ENCODE data around the gene ROBO1.

ROBO1 gene

DNA sequence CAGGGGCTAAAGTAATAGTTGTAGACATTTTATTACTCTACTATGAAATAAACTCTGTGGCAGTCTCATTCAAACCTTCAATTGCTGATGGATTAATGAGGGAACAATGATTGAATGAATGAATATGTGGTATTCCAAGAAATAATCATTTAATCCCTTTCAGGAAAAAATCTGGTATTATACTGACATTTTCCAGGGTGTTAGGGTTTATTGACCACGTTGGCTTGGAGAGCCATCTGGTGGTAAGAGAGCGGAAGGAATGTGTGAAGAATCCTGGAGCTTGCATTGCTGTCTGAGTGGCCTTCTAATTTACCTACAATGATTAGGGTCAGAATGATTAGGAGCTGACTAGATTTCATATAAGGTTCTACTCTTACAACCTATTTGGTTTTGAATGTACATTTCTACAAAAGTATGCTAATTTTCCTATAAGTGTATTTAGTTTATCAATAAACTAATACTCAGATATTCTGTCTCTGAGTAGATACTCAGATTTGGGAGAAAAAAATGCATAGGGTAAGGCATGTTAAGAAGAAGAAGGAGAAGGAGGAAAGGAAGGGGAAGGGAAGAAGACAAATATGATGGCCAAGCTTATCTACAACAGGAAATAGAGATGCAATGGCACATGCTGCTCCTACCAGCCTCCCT lies 249.9 kb downstream of the ROBO1 start:
- Histone ChIP-seq H3K27ac (ENCODE audit: low read depth, low read length) (no peak overlapping the region), H3K4me2 (ENCODE audit: low read depth, low read length, poor library complexity, severe bottlenecking) (no peak overlapping the region), H3K79me2 (ENCODE audit: insufficient read depth, low read length) (no peaks in the 10 kb centered on the region), H4K20me1 (ENCODE audit: low read depth, low read length) (no peaks in the 10 kb centered on the region), H3K4me3 (ENCODE audit: insufficient read depth, low read length, poor library complexity, severe bottlenecking) (no peak overlapping the region), H2AFZ (ENCODE audit: low read depth, low read length, severe bottlenecking) (no peak overlapping the region), H3K9me3 (ENCODE audit: insufficient read depth, low read length) (no peaks in the 10 kb centered on the region), H3K9me2 (replicated peaks; ENCODE audit: insufficient read depth, low read length) (no peaks in the 10 kb centered on the region), H3K36me3 (ENCODE audit: low read length) (no peaks in the 10 kb centered on the region), H3K9ac (ENCODE audit: low read length) (no peak overlapping the region), H3F3A (ENCODE audit: insufficient read depth) (no peaks in the 10 kb centered on the region), H3K27me3 (ENCODE audit: low read length) (no peaks in the 10 kb centered on the region)
- TF ChIP-seq EZH2phosphoT487 (conservative IDR thresholded peaks at IDR 0.05; ENCODE audit: low read length) (no peak), CTCF (IDR thresholded peaks at IDR 0.05; ENCODE audit: insufficient read depth, low read length, poor library complexity, severe bottlenecking) (no peak)

DNA sequence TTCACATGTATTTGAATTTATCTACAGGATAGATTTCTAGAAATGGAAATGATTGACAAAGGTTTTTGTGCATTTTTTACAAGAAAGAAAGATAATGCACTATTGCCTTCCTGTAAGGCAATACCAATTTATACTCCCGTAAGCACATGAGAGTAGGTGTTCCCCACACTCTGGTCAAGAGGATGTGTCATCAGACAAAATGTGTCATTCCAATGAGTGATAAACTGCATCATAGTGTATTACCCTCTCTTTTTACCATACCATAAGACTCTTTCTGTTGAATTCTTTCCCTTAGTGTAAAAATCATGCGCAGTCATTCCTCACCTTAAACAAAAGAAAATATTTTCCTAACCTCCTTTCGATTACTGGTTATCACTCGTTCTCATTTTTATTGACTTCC lies 251.0 kb downstream of the ROBO1 start:
- H3K9me2 ChIP-seq (replicated peaks; ENCODE audit: insufficient read depth, low read length) = no peaks in the 10 kb centered on the region
- no peak overlapping the region for H3K4me2 ChIP-seq (ENCODE audit: low read depth, low read length, poor library complexity, severe bottlenecking)
- no peaks in the 10 kb centered on the region for H3F3A ChIP-seq (ENCODE audit: insufficient read depth)
- no peak overlapping the region for H3K27ac ChIP-seq (ENCODE audit: low read depth, low read length)
- no peaks in the 10 kb centered on the region for H3K79me2 ChIP-seq (ENCODE audit: insufficient read depth, low read length)
- H3K9ac ChIP-seq (ENCODE audit: low read length) = no peak overlapping the region
- H3K27me3 ChIP-seq (ENCODE audit: low read length) = no peaks in the 10 kb centered on the region
- H3K36me3 ChIP-seq (ENCODE audit: low read length) = no peaks in the 10 kb centered on the region
- H4K20me1 ChIP-seq (ENCODE audit: low read depth, low read length) = no peaks in the 10 kb centered on the region
- no peaks in the 10 kb centered on the region for H3K9me3 ChIP-seq (ENCODE audit: insufficient read depth, low read length)
- H2AFZ ChIP-seq (ENCODE audit: low read depth, low read length, severe bottlenecking) = no peak overlapping the region
- H3K4me3 ChIP-seq (ENCODE audit: insufficient read depth, low read length, poor library complexity, severe bottlenecking) = no peak overlapping the region
- TF ChIP-seq EZH2phosphoT487 (conservative IDR thresholded peaks at IDR 0.05; ENCODE audit: low read length) (no peak), CTCF (IDR thresholded peaks at IDR 0.05; ENCODE audit: insufficient read depth, low read length, poor library complexity, severe bottlenecking) (no peak)

- TF ChIP-seq CTCF (IDR thresholded peaks at IDR 0.05; ENCODE audit: insufficient read depth, low read length, poor library complexity, severe bottlenecking) (no peak), EZH2phosphoT487 (conservative IDR thresholded peaks at IDR 0.05; ENCODE audit: low read length) (no peak)
- Histone ChIP-seq H3K27ac (ENCODE audit: low read depth, low read length) (no peak overlapping the region), H3K36me3 (ENCODE audit: low read length) (no peaks in the 10 kb centered on the region), H4K20me1 (ENCODE audit: low read depth, low read length) (no peaks in the 10 kb centered on the region), H3K9me3 (ENCODE audit: insufficient read depth, low read length) (no peaks in the 10 kb centered on the region), H3F3A (ENCODE audit: insufficient read depth) (no peaks in the 10 kb centered on the region), H3K4me3 (ENCODE audit: insufficient read depth, low read length, poor library complexity, severe bottlenecking) (no peak overlapping the region), H3K9ac (ENCODE audit: low read length) (no peak overlapping the region), H3K9me2 (replicated peaks; ENCODE audit: insufficient read depth, low read length) (no peaks in the 10 kb centered on the region), H3K27me3 (ENCODE audit: low read length) (no peaks in the 10 kb centered on the region), H2AFZ (ENCODE audit: low read depth, low read length, severe bottlenecking) (no peak overlapping the region), H3K4me2 (ENCODE audit: low read depth, low read length, poor library complexity, severe bottlenecking) (no peak overlapping the region), H3K79me2 (ENCODE audit: insufficient read depth, low read length) (no peaks in the 10 kb centered on the region)
Measured at GRCh38 chr3:79515072-79515471, 252.7 kb downstream of the ROBO1 start.
